Stimulated activated CD8-positive, alpha-beta memory T cell treated with anti-CD3 and anti-CD28 coated beads, Interleukin-12 subunit alpha, Interleukin-12 subunit beta, amount 100 ng/mL, for 1 hour (primary cell): Measurements from ENCODE around the gene SLC30A9.

Source experiments
- DNase-seq: peaks from one replicate; pipeline ENCODE4 v3.0.0-alpha.2; 2020; ENCODE audit warnings: low read depth

The SLC30A9 gene

GRCh38 chr4:41990365-41991111, at the start of gene SLC30A9:
SLC30A9 (plus strand) TSS chr4:41990530; CDS start chr4:41990652, 122 bp downstream.
- DNase-seq = peak; percentile 91

GRCh38 chr4:41940834-41941233, 49.5 kb upstream of the SLC30A9 start:
- no peak for DNase-seq

- no peak for DNase-seq
These were observed 46.8 kb upstream of the SLC30A9 start for GRCh38 chr4:41943506-41943905.

- DNase-seq = no peak
These were observed 46.2 kb upstream of the SLC30A9 start for GRCh38 chr4:41944089-41944488.

- no peak for DNase-seq
These were observed 40.8 kb upstream of the SLC30A9 start for GRCh38 chr4:41949531-41949930.

GRCh38 chr4:41957634-41958033, 32.7 kb upstream of the SLC30A9 start:
- DNase-seq = no peak

- no peak for DNase-seq
These were observed 27.2 kb upstream of the SLC30A9 start for GRCh38 chr4:41963105-41963504.

- DNase-seq = no peak
These were observed 25.9 kb upstream of the SLC30A9 start for GRCh38 chr4:41964401-41964800.

GRCh38 chr4:41967392-41967791, 22.9 kb upstream of the SLC30A9 start:
- no peak for DNase-seq

- no peak for DNase-seq
These were observed 20.7 kb upstream of the SLC30A9 start for GRCh38 chr4:41969671-41970070.

GRCh38 chr4:41975341-41975740, 15.0 kb upstream of the SLC30A9 start:
- DNase-seq = no peak

GRCh38 chr4:41976775-41977516, 13.4 kb upstream of the SLC30A9 start:
- DNase-seq = no peak

- no peak for DNase-seq
These were observed 12.6 kb upstream of the SLC30A9 start for GRCh38 chr4:41977709-41978108.

- no peak for DNase-seq
These were observed 8.9 kb upstream of the SLC30A9 start, which contains the start of gene DCAF4L1 for GRCh38 chr4:41981456-41981855. DCAF4L1 (plus strand) TSS chr4:41981756; CDS start chr4:41981793, 37 bp downstream.

- DNase-seq = no peak
These were observed 7.6 kb upstream of the SLC30A9 start for GRCh38 chr4:41982716-41983115.

GRCh38 chr4:41985151-41985550, 5.2 kb upstream of the SLC30A9 start:
- DNase-seq = no peak

- no peak for DNase-seq
These were observed 351 bp upstream of the SLC30A9 start for GRCh38 chr4:41989994-41990364.

GRCh38 chr4:41991916-41992767, 1.8 kb downstream of the SLC30A9 start:
- DNase-seq = no peak

- DNase-seq = no peak
These were observed 2.9 kb downstream of the SLC30A9 start for GRCh38 chr4:41992967-41993857.

GRCh38 chr4:41994461-41994985, 4.2 kb downstream of the SLC30A9 start:
- no peak for DNase-seq

GRCh38 chr4:41998019-41998418, 7.7 kb downstream of the SLC30A9 start:
- no peak for DNase-seq
